ENCODE measurements around the gene NUMBL.

NUMBL gene

DNA sequence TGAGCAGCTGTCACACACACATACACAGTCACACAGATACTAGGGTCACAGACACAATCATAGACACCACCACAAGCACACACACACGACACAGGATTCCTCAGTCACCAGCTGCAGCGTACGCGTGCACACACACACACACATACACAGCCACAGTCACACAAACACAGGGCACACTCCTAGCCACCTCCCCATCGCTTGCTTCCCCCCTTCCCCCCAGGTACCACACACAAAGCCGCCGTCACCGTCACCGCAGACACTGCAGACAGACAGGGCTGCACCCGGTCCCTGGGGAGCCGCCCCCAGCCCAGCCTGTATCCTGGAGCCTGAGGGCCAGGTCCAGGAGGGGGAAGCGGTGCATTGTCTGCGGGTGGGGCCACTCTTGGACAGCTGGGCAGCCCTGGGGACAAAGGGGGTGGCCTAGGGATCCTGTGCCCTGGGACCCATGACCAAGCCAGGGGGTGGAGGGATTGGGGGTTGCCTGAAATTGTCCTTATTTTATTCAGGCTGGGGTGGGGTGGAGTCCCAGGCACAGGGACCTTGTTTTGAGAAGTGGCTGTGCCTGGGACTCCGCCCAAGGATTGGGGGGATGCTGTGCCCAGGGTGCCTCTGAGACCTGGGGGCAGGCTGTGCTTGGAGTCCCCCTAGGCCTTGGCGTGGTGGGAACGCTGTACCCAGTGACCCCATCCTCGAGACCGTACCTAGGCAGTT lies 957 bp downstream of the NUMBL start:
- DNase-seq, result peak; percentile 11 to 50 (median 30)

DNA sequence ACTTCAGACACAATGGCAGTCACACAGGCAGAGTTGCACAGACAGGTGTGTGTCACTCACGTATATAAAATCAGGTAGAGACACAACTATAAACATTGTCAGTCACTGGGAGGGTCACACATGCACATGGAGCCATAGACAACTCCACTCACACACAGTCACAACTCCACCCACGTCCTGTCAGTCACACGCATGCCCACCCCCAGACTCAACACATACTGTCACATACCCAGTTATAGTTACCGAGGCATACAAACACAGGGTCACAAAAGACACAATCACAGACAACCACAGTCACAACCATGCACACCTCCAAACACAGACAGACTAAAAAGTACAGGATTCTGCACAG lies 1.5 kb downstream of the NUMBL start:
- DNase-seq, result no peak

DNA sequence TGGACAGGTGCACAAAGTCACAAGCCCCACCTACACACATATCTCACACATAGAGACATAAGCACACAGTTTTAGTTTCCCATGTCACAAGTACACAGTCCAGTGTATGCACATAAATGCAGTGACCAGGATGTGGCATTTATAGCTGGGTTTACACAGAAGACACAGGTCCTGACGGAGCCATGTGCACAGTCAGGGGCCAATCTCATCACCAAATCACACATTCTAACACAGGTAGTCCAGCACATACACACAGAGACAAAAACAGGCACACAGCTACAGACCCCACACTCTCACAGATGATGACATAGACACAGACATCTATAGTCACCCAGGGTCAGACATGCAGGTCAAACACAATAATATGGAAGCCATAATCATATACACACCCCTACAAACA lies 2.1 kb downstream of the NUMBL start:
- DNase-seq, result no peak

DNA sequence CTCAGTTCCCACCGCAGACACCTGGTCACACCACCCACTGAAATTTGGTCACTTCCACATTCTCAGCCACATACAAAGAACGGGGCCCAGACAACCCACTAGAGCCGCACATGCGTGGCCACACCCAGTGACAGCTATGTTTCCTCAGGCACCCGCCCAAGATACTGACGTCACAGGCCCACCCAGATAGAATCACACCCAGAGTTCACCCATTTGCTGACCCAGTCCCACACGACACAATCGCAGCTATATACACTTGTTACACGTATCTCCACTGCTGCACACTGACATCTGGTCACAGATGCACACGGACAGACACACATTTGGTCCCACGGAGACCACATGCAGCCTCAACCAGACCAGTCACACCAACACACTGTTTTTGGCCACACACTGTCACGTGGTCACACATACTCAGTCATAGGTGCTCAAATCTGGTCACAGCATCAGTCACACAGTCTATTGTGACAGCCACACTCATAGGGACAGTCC lies 2.9 kb downstream of the NUMBL start:
- no peak for DNase-seq

DNA sequence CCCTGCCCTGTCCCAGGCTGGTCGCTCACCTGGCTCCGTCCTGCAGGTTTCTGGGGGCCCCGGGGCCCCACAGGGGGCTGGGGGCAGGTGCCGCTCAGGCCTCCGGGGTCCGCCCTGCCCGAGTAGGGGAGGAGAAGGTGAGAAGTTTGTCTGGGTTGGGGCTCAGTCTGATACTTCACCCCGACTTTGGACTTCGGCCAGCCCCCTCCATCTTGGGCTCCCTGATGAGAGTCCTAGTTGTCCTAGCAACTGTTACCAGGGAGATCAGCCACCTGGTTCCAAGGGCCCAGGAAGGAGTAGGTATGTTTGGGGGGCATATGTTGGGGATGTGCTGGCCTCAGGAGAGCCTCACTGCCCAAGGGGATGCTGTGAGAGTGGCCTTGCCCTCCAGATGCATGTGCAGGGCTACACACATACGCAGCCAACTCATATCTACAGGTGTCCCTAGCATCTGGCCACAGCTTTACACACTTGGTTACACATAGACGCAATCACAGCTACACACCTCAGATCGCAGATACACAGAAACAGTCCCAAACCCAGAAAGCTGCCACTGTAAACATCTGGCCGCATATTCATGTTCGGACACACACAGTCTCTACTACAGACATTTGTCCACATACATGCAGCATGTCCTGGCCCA lies 3.4 kb downstream of the NUMBL start:
- peak in 1 of 3 experiments; percentile 8 for DNase-seq

DNA sequence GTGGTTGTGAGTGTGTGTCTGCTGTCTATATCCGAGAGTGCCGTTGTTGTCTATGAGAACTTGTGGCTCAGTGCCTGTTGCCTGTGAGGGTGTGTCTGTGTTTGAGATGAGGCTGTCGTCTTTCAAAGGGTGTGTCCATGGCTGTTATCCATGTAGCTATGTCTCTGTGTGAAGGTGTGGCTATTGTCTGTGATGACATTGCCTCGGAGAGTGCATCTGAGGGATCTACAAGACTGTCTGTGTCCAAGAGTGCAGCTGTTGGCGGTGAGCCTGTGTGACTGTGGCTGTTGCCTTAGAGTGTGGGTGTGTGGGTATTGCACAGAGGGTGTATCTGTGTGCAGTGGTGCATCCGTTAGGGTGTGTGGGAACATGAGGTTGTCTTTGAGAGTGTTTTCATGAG lies 4.9 kb downstream of the NUMBL start:
- DNase-seq, result no peak

DNA sequence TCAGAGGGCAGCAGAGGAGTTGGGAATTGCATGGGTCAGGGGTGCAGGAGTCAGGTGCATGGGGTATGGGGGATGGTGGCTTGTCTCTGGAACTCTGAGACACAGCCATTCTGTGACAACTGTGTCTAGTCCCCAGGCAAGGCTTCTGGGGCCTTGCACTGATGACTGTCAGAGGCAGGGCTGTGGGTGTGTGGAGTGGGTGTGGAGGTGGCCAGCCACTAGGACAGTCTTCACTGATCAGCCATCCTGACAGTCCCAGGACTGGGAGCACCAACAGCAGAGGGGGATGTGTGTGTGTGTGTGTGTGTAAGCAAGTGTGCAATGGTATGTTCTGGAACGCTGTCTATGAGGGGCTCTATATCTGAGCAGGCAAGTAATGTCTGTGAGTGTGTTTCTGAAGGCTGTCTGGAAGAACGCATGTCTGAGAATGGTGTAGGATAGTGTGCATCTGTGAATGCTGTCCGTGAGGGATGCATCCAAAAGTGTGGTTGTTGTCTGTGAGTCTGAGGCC lies 5.4 kb downstream of the NUMBL start:
- DNase-seq, result no peak

DNA sequence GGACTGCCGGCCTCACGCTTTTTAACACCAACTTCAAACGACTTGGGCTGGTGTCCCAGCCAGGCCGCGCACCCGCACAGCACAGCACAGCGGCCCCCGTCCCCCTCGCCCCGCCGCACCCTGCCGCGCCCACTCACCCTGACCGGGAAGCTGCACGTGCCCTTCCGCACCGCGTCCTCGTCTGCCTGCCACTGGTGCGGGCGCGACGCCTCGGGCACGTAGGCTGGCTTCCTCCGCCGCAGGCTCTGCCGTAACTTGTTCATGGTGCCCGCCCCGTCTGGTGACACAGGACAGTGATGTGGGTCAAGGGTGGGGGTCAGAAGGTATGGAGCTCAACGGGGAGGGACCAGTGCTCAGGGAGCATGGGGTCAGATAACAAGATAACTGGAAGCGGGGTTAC lies 6.2 kb downstream of the NUMBL start:
- no peak for DNase-seq

DNA sequence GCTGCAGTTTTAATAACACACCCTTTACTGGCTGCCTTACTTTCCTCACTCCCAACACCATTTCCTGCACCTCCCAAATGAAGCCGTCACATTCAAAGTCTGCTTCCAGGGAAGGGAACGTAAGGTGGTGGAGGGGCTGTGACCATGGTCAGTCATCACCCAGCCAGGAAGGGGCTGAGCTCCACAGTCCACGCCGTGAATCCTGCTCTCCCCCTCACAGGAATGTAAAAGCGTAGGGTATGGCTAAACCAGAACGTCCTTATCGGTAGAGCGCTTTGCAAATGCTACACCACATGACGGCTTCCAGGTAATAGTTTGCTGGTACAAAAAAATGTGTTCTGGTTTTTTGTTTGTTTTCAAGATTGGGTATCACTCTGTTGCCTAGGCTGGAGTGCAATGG lies 7.0 kb downstream of the NUMBL start:
- no peak for DNase-seq

DNA sequence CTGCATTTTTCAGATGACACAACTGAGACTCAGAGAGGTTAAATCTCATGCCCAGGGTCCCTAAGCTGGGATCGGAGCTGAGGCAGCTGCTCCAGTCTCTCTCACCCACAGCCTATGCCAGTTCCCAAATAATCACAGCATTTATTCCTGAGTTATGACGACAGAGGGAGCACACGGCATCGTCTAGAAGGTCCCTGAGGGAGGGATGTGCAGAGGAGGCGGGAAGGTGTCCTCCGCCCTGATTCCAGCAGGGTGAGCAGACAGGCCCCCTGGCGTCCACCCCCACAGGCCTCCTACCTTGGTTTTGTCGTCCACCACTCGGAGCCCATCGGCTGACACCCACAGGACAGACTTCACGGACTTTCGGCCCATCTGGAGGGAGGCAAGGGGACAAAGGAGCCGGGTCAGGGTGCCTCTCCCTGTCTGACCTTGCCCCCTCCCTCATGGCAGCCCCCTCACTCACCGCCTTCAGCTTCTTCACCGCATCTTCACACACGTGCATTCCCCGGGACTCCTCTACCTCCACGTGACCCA lies 8.0 kb downstream of the NUMBL start:
- no peak for DNase-seq

DNA sequence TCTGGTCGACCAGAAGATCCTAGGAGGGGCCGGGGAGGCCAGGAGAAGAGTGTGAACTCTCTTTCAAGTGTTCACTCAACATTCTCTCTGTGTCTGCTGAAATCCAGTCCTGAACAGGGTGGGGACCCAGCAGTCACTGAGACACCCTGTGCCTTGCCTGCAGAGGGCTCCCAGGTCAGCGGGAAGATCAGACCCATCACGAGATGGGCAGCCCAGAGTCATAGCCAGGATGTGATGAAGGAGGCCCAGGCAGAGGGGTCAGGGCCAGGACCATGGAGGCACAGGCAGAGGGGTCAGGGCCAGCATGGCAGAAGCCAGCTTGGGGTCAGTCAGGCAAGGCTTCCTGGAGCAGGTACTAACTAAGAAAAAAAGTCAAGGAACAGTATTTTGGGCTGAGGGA lies 9.4 kb downstream of the NUMBL start:
- no peak for DNase-seq

DNA sequence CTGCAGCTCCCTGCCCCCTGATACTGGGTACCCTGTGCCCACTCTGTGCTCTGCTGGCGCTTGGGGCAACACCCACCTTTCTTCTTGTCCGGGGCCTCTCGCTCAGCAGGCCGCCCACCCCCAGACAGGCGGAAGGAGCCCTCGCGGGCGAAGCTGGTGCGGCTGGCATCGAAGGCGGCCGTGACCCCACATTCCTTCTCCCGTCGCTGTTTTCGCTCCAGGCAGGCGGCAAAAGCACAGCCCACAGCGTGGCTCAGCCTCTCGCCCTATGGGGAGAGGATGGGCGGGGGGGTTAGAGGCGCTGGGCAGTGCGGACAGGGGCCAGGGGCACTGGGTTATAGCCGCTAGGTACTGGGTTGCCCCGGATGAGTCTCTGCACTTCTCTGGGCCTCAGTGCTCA lies 13.3 kb downstream of the NUMBL start:
- no peak for DNase-seq

DNA sequence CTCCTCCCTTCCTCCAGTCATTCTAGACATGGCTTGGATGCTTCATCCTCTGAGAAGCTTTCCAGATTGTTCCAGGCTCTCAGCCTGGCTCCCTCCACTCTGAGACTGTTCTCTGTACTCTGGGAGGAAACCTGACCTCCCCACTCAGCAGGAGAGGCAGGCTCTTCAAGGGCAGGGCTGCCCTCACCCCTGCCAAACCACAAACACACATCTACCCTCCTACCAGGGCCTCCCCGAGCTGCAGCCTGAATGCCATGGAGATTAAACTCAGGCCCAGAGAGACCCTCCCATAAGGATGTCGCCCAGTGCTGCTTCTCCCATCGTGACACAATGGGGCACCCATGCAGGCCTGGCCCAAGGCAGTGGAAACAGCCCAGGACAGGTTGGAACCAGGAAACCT lies 16.2 kb downstream of the NUMBL start:
- peak in 1 of 3 experiments; percentile 53 for DNase-seq

DNA sequence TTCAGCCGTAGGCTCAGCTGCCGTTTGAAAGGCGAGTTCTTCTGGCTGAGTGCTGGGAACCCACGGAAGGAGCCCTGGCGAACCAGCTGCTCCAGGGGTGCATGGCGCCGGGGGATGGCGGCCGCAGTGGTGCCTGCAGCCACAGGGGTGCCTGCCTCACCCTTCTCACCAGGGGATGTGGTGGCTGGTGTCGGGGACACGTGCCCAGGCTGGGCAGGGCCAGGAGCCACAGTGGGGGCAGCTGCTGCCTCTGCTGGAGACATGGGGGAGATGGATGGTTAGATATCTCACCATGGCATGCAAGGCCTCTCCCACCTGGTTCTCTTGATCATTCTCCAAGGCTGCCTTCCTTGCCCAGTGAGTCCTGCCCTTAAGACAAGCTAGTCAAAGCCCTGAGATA lies 17.1 kb downstream of the NUMBL start:
- no peak for DNase-seq

DNA sequence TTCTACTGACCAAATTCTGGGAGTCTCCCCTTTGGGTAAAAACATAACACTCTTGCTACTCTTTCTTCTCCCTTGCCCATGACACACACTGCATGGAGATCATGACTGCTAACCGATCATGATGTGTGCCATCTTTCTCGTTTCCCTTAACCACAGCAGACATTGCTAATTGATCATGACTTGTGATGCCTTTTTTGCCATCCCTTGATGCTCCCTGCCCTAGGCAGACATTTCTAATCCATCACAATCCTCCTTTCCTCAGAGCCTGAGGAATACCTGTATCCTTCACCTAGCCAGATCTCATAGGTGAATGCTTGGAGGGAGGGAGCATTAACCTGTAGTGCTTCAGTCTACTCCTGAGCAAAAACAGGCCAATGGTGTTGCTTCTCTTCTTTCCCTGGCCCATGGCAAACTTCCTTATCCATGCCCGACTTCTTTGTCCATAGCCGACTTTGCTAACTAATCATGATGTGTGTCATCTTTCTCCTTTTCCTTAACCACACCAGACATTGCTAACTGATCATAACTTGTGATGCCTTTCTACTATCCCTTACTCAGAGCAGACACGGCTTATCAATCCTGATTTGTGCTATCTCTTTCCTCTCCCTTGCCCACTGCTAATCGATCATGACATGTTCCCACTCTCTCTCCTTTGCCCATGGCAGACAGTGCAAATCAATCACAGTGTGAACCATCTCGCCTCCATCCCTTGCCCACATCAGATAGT lies 17.7 kb downstream of the NUMBL start:
- DNase-seq, result no peak

DNA sequence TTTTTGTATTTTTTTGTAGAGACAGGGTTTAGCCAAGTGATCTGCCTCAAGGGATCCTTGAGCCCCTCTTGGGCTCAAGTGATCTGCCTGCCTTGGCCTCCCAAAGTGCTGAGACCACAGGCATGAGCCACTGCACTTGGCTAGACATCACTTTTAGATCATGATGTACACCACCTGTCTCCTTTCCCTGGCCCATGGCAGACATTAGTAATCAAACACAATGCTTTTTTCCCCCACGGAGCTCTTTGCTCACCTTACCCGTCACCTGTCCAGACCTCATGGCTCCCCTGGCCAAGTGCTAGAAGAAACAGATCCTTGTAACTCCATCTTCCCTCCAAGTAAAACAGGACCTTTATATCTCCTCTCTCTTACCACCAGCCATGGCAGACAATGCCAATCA lies 18.4 kb downstream of the NUMBL start:
- no peak for DNase-seq

DNA sequence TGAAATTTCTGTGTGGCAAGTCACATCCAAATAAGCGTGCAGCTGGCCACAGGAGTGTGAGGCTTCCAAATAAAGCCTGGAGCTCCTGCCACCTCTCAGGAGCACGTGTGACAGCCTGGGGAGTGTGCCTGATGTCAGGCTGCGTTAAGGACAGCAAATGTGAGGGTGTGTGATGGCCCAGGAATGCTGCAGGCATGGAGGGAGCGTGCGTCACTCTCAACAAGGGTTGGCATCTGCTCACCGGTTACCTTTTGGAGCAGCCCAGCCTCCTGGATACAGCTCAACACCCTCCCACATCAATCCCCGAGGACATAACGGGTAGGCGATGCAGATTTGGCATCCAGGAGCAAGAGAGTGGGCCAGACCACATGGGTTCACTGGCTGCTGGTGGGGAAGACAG lies 19.0 kb downstream of the NUMBL start:
- DNase-seq, result no peak

DNA sequence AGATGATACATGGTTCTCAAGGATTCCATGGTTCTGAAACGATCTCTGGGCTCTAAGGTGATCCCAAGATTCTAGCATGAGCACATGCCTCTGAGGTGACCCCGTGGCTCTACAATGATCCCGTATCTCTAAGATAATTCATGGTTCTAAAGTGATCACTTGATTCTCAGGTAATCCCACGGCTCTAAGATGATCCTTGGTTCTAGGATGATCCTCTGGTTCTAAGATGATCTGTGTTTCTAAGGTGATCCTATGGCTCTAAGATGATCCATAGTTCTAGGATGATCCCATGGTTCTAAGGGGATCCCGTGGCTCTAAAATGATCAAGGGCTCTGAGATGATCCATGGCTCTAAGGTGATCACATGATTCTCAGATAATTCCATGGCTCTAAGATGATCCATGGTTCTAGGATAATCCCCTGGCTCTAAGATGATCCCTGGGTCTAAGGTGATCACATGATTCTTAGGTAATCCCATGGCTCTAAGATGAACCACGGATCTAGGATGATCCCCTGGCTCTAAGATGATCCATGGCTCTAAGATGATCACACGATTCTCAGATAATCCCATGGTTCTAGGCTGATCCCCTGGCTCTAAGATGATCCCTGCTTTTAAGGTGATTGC lies 21.3 kb downstream of the NUMBL start:
- DNase-seq, result no peak

DNA sequence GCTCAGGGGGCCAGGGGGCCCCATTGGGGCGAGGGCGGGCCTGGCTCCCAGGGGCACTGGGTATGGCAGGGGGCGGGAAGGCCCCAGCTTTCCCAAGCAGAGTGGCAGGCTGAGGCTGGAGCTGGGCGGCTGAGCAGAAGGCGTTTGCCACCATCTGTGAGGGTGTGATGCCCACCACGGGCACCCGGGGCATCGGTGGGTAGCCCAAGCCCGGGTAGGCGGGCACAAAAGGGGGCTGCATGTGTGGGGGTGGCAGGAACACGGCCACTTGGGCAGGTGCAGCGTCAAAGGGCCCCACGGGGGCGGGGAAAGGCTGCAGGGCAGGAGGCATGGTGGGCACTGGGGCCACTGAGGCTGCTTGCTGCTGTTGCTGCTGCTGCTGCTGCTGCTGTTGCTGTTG lies 22.8 kb downstream of the NUMBL start:
- no peak for DNase-seq

DNA sequence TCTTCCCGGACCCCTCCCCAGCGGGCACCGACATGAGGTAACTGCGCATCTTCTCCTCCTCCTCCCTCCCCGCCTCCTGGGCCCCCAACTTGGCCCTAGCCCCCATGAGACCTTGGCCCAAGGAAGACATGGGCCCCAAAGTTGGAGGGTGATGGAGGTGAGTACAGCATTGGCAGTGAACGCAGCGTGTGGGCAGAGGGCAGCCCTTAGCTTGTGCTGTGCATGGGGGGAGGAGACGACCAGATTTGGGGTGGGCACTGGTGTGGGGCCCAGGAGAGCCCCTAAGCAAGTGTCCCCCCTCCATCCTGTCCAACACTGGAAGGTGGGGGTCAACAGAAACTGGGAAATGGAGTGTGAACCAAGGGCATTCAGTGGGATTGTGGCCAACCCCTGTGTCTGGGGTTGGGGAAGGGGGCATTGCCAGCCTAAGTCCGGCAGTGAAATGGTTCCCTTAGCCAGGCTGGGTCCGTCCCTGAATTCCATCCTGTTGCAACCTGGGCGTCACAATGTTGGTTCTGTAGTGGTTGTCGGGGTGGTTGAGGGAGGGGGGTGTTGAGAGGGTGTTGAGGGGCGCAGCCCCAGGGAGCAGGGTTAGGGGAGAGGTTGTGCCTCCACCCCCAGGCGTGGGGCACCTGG lies 23.5 kb downstream of the NUMBL start:
- DNase-seq, result no peak

DNA sequence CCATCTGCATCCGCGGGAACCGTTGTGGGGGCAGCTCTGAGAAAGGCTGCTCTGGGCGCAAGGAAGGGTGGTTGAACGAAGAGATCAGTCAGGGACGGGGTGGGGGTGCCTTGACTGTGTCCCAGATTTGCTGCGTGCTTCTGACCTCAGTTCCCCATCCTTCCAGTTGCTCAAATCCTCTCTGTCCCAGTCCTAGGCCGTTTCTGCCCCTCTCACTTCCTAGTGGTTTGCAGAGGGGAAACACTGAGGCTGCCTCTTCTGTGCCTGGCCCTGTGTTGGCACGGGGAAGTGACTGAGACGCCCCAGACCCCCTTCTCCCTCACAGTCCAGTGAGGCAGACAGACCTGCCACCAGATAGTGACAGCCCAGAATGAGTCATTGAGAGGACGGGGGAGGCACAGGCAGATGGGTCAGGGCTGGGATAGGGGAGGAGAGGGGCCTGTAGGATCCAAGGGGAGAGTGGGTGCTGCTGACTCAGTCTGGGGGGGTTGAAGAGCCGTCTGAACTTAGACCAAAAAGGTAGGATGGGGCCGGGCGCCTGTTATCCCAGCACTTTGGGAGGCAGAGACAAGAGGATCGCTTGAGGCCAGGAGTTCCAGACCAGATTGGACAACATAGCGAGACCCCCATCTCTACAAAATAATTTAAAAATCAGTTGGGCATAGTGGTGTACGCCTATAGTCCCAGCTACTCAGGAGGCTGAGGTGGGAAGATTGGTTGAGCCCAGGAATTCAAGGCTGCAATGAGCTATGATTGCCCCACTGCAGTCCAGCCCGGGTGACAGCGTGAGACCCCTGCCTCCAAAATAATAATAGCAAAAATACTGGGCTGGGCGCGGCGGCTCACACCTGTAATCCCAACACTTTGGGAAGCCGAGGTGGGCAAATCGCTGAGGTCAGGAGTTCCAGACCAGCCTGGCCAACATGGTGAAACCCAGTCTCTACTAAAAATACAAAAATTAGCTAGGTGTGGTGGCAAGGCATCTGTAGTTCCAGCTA lies 26.5 kb downstream of the NUMBL start:
- DNase-seq, result peak in 1 of 3 experiments; percentile 35

Data from NCI-H1417 (cell line).